GM19238 (cell line): Measurements from ENCODE around the gene RAD50.
"Not testable (repeated sequence)": the region's sequence is repeated elsewhere in the genome, so short reads cannot be mapped to it uniquely, and the experiment has no call there.

Experiments
- DNase-seq: peaks from one replicate; pipeline ENCODE4 v3.0.0; 2011; ENCODE audit warnings: low spot score; ENCODE audit not compliant: insufficient read length

The RAD50 gene

GRCh38 chr5:132557478-132558172 lies 848 bp downstream of the RAD50 start:
- peak; percentile 16 for DNase-seq

GRCh38 chr5:132559383-132560060 lies 2.7 kb downstream of the RAD50 start:
- DNase-seq, result no peak

GRCh38 chr5:132561601-132562000 lies 4.8 kb downstream of the RAD50 start:
- no peak for DNase-seq

DNA sequence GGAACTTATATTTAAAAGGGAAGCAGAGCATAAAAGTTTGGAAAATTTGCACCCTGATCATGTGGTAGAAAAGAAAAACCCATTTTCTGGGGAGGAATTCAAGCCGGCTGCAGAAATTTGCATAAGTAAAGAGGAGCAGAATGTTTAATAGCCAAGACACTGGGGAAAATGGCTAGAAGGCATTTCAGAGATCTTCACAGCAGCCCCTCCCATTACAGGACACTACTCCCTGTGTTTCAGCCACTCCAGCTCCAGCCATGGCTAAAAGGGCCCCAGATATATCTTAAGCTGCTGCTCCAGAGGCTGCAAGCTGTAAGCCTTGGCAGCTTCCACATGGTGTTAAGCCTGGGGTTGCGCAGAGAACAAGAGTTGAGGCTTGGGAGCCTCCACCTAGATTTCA lies 7.8 kb downstream of the RAD50 start:
- DNase-seq, result not testable (repeated sequence)

- no peak for DNase-seq
These were observed 9.9 kb downstream of the RAD50 start for GRCh38 chr5:132566657-132567056.

DNA sequence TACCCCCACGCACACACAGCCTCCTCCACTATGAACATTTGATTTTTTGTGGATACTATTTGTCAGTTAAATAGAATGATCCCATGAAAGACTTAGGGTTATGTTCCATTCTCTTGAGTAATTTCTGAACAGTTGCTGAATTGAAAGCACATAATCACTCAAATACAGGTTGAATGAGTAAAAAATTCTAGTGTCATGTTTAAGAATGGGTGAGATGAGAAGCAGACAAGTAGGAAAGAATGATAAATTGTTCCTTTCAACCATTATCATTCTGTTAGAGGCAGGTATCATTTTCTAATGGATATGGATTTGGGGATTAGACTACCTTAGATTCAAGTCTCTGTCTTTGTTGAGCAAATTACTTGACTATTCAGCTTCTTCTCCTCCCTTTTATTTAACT lies 19.3 kb downstream of the RAD50 start:
- DNase-seq, result no peak

GRCh38 chr5:132584560-132584959 lies 27.8 kb downstream of the RAD50 start:
- not testable (repeated sequence) for DNase-seq

DNA sequence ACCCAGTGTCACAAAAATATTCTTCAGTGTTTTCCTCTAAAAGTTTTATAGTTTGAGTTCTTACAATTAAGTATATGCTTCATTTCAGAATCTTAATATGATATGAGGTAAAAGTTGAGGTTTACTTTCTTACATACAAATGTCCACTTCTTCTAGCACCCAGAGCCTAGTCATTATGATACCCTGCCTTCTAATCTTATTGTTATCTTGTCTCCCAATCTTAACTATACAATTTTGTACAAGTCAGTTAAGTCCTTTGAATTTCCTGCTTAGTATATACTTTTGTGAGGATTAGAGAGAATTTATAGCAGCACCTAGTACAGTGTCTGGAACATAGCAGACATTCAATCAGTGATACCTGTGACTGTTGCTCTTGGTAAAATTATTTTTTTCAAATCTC lies 29.3 kb downstream of the RAD50 start:
- DNase-seq, result no peak

DNA sequence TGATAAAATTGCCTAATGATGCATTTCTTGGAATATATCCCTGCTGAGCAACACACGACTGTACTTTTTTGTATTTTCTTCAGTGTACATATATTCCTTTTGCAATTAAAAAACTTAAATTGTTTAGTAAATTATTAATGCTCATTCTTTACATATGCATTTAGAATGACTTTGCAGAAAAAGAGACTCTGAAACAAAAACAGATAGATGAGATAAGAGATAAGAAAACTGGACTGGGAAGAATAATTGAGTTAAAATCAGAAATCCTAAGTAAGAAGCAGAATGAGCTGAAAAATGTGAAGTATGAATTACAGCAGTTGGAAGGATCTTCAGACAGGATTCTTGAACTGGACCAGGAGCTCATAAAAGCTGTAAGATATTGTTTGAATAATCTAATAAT lies 32.7 kb downstream of the RAD50 start:
- DNase-seq, result no peak

- no peak for DNase-seq
These were observed 34.4 kb downstream of the RAD50 start for GRCh38 chr5:132591145-132591544.

GRCh38 chr5:132592521-132592920 lies 35.7 kb downstream of the RAD50 start:
- no peak for DNase-seq

- no peak for DNase-seq
These were observed 37.4 kb downstream of the RAD50 start for GRCh38 chr5:132594170-132594569.

GRCh38 chr5:132595624-132596023 lies 38.8 kb downstream of the RAD50 start:
- DNase-seq, result no peak

GRCh38 chr5:132601071-132601728 lies 44.4 kb downstream of the RAD50 start:
- DNase-seq, result no peak

GRCh38 chr5:132607095-132607494 lies 50.3 kb downstream of the RAD50 start:
- no peak for DNase-seq

DNA sequence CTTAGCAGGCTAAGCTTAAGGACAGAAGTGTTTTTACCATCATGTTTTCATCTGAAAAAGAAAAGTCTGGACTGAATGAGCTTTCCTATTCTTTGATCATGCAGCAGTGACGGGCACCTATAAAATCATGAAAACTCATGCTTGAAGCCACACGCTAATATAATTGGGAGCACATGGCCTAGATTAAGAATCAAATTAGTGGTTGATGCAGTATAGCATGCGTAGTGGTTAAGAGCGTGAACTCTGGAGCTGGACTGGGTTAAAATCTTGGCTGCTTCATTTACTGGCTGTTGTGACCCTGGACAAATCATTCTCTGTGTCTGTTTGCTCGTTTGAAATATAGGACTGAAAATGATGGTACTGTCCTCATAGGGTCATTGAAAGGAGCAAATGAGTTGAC lies 51.3 kb downstream of the RAD50 start:
- DNase-seq, result no peak

DNA sequence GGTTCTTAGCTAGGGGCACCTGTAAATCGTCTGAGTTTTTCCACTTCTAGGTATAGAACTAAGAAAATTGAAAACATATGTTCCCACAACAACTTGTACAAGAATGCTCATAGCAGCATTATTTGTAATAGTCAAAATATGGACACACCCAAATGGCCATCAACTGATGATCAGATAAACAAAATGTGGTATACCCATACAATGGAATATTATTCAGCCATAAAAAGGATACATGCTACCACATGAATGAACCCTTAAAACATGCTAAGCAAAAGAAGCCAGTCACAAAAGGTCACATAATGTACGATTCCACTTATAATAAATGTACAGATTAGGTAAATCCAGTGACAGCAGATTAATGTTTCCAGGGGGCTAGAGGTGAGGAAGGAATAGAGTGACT lies 55.2 kb downstream of the RAD50 start:
- no peak for DNase-seq

DNA sequence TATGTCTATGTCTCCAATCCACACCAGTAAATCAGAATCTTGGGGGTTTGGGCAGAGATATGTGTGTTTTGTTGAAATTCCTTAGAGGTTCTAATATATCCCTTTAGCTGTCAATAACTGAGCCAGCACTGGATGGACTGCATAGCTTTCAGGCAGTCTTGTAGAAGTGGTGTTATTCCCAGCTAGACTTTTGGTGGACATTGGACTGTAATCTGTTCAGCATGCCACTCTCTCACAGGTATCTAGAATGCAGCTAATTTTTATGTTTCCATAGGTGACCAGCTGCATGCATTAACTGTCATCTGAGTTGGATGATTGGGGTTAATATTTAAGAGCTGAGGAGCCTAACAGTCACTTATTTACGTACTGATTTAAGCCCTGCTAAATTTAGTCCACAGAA lies 56.1 kb downstream of the RAD50 start:
- DNase-seq, result no peak

- DNase-seq, result no peak
These were observed 64.9 kb downstream of the RAD50 start for GRCh38 chr5:132621699-132622098.

GRCh38 chr5:132622608-132623007 lies 65.8 kb downstream of the RAD50 start:
- no peak for DNase-seq

DNA sequence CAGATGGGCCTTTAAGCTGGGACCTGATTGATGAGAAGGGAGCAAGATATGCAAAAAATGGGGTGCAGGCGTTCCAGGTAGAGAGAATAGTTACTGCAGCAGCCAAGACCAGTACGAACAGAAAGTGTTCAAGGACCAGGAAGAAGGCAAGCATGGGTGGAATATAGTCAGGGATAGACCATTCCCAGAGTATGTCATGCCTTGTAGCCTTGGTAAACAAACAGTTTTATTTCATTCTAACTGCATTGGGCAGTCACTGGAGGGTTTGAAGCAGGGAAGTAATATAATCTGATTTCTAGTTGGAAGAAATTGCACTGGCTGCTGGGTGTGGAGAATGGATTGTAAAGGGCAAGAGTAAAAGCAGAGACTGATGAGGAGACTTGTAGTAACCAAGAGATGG lies 70.7 kb downstream of the RAD50 start:
- DNase-seq, result no peak

- no peak for DNase-seq
These were observed 72.0 kb downstream of the RAD50 start for GRCh38 chr5:132628814-132629213.
